A549 treated with dexamethasone at 1 μM for 4 hours (cell line): Measurements from ENCODE around the gene MAGI3. TPM values are rescaled to one million over a fixed set of nuclear protein-coding genes. Genes with fewer than 3 reads are reported as not detected.

Experiments used
- total RNA-seq: library from RNA; stranded (reverse); fragments of 200-300 nt; extraction: Qiagen RNA extraction; gene quantifications from 5 replicates; pipeline ENCODE4 v1.2.3, GENCODE V29; 2022

Gene MAGI3
- 3.4 to 4.9 TPM (median 4.1 TPM) in 5 replicates for total RNA-seq

GRCh38 chr1:113389953-113390834 lies at the start of gene MAGI3:
MAGI3 (plus strand) TSS chr1:113390515; CDS start chr1:113391034, 519 bp downstream.

